Panc1 (cell line): ENCODE data around the gene SEC61A2. TPM values are rescaled to one million over a fixed set of nuclear protein-coding genes. Genes with fewer than 3 reads are reported as not detected.

Experiments used
- ATAC-seq: fragments of 200-7000 bp; cut with Tn5 transposase; 2 replicates; pipeline ENCODE4 v1.9.1; 2020; ENCODE audit warnings: mild to moderate bottlenecking, moderate library complexity
- BruUV-seq: library from RNA; stranded (reverse); fragments of 400-500 nt; replicated peaks from 2 replicates; lab custom pipeline; 2021; lab: Mats Ljungman, UMichigan
- CTCF ChIA-PET: fragments of 300-600 bp; sonication (Branson Sonifier 250); formaldehyde crosslinking; loops from one replicate; lab custom pipeline; 2022; ENCODE audit warnings: antibody characterized with exemption; lab: Charles Lee
- POLR2A ChIA-PET: fragments of 300-600 bp; sonication (Branson Sonifier 250); formaldehyde crosslinking; loops from one replicate; lab custom pipeline; 2022; ENCODE audit warnings: antibody characterized with exemption; lab: Charles Lee
- DNase-seq: peaks from one replicate; pipeline ENCODE4 v3.0.0-alpha.2; 2010; ENCODE audit warnings: low read depth, low spot score
- H3K27ac ChIP-seq: 2 replicates; pipeline ENCODE4 v1.5.1; 2011; ENCODE audit warnings: mild to moderate bottlenecking, low read length, inconsistent platforms
- H3K27me3 ChIP-seq: fragments of 200-500 bp; sonication (Bioruptor generic); 2 replicates; pipeline ENCODE4 v1.6.0; 2014; ENCODE audit warnings: low read length, inconsistent platforms; ENCODE audit not compliant: control insufficient read depth, insufficient read depth
- H3K36me3 ChIP-seq: fragments of 200-500 bp; sonication (Bioruptor generic); 2 replicates; pipeline ENCODE4 v1.5.1; 2014; ENCODE audit warnings: inconsistent platforms, mild to moderate bottlenecking, low read length, moderate library complexity; ENCODE audit not compliant: control insufficient read depth, insufficient read depth
- H3K4me1 ChIP-seq: 2 replicates; pipeline ENCODE4 v1.5.1; 2011; ENCODE audit warnings: inconsistent platforms, mild to moderate bottlenecking, low read length, moderate library complexity; ENCODE audit not compliant: control insufficient read depth, insufficient read depth
- H3K4me3 ChIP-seq, 2 experiments: 2 replicates each; pipeline ENCODE4 v1.5.1; 2011 to 2012; ENCODE audit warnings: low read depth in 2 of 2, low read length in 2 of 2, mild to moderate bottlenecking in 2 of 2, inconsistent platforms in 1 of 2, moderate library complexity in 1 of 2
- H3K9me3 ChIP-seq: fragments of 200-500 bp; sonication (Bioruptor generic); 2 replicates; pipeline ENCODE4 v1.5.1; 2014; ENCODE audit warnings: low read depth, mild to moderate bottlenecking, inconsistent platforms, low read length, moderate library complexity; ENCODE audit not compliant: control insufficient read depth, insufficient read depth
- POLR2AphosphoS5 ChIP-seq: IDR thresholded peaks from 2 replicates; pipeline ENCODE4 v1.6.1; 2012; ENCODE audit warnings: mild to moderate bottlenecking, low read depth, low read length, moderate library complexity
- SIN3A ChIP-seq: IDR thresholded peaks from 2 replicates; pipeline ENCODE4 v1.6.1; 2012; ENCODE audit warnings: low read depth, mild to moderate bottlenecking, low read length, moderate library complexity, borderline replicate concordance; ENCODE audit not compliant: insufficient read depth
- TCF7L2 ChIP-seq: IDR thresholded peaks from 2 replicates; pipeline ENCODE4 v1.6.1; 2011; ENCODE audit warnings: mild to moderate bottlenecking, low read depth, low read length, inconsistent platforms
- in situ Hi-C: cut with HindIII; loops from 2 replicates; pipeline ENCODE4 v1.10.0; 2016; ENCODE audit warnings: low sequenced_read_pairs, low pct_unique_long_range_greater_than_20kb
- intact Hi-C: fragments of 100-400 bp; cut with micrococcal nuclease; formaldehyde crosslinking; loops from one replicate; pipeline ENCODE4 v1.10.0; 2022; ENCODE audit not compliant: unreplicated experiment
- total RNA-seq: library from RNA; stranded (reverse); gene quantifications from one replicate; pipeline ENCODE4 v1.2.1, GENCODE V29; 2021; ENCODE audit not compliant: unreplicated experiment
- TF ChIP-seq, protein P1 (sequence below), 2 experiments: IDR thresholded peaks; 2 replicates each; pipeline ENCODE4 v1.6.1; 2011 to 2012; ENCODE audit warnings: low read depth in 2 of 2, control low read depth in 1 of 2, low read length in 1 of 2, mild to moderate bottlenecking in 1 of 2, moderate library complexity in 1 of 2; ENCODE audit not compliant: insufficient read depth in 1 of 2
- TF ChIP-seq, protein P2 (sequence below): fragments of 450-650 bp; IDR thresholded peaks from 2 replicates; pipeline ENCODE4 v1.5.1; 2017; ENCODE audit warnings: mild to moderate bottlenecking

The SEC61A2 gene
- total RNA-seq, 1 experiment from 2014 or later = 8.8 TPM

DNA sequence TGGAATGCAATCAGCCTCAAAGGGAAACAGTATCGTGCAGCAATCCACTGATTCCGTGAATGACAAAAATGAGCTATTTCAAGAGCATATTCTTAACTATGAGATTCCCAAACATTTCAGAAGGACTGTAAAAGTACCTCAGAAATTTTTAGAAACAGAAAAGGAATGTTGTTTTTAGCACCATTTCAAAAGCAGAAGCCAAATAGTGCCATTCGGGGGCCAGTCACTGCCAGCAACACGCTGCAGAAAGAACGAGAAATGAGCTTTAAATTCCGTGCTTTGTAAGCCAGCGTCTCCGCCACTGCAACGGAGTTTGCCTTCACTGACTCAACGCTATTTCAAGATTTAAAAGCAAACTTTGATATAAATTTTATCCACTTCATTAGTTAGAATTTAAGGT, 59.9 kb downstream of the SEC61A2 start:
- no peaks in the 10 kb centered on the region for H3K4me1 ChIP-seq
- CTCF ChIA-PET = no interaction called here
- no peaks in the 10 kb centered on the region for H3K9me3 ChIP-seq
- intact Hi-C loops (no loop called here), in situ Hi-C loops (no loop called here)
- peaks cover 6% of the 10 kb centered on the region; the same call in 1 of the 2 replicates for H3K36me3 ChIP-seq
- H3K27ac ChIP-seq = no peak overlapping the region
- TF ChIP-seq POLR2AphosphoS5 (no peak), TCF7L2 (no peak), SIN3A (no peak)
- TF ChIP-seq, protein P1, sequence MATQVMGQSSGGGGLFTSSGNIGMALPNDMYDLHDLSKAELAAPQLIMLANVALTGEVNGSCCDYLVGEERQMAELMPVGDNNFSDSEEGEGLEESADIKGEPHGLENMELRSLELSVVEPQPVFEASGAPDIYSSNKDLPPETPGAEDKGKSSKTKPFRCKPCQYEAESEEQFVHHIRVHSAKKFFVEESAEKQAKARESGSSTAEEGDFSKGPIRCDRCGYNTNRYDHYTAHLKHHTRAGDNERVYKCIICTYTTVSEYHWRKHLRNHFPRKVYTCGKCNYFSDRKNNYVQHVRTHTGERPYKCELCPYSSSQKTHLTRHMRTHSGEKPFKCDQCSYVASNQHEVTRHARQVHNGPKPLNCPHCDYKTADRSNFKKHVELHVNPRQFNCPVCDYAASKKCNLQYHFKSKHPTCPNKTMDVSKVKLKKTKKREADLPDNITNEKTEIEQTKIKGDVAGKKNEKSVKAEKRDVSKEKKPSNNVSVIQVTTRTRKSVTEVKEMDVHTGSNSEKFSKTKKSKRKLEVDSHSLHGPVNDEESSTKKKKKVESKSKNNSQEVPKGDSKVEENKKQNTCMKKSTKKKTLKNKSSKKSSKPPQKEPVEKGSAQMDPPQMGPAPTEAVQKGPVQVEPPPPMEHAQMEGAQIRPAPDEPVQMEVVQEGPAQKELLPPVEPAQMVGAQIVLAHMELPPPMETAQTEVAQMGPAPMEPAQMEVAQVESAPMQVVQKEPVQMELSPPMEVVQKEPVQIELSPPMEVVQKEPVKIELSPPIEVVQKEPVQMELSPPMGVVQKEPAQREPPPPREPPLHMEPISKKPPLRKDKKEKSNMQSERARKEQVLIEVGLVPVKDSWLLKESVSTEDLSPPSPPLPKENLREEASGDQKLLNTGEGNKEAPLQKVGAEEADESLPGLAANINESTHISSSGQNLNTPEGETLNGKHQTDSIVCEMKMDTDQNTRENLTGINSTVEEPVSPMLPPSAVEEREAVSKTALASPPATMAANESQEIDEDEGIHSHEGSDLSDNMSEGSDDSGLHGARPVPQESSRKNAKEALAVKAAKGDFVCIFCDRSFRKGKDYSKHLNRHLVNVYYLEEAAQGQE (IDR thresholded peaks at IDR 0.05; ENCODE audit: insufficient read depth in 1 of 2, low read depth in 2 of 2, low read length in 1 of 2) = no peak
- TF ChIP-seq, protein P2, sequence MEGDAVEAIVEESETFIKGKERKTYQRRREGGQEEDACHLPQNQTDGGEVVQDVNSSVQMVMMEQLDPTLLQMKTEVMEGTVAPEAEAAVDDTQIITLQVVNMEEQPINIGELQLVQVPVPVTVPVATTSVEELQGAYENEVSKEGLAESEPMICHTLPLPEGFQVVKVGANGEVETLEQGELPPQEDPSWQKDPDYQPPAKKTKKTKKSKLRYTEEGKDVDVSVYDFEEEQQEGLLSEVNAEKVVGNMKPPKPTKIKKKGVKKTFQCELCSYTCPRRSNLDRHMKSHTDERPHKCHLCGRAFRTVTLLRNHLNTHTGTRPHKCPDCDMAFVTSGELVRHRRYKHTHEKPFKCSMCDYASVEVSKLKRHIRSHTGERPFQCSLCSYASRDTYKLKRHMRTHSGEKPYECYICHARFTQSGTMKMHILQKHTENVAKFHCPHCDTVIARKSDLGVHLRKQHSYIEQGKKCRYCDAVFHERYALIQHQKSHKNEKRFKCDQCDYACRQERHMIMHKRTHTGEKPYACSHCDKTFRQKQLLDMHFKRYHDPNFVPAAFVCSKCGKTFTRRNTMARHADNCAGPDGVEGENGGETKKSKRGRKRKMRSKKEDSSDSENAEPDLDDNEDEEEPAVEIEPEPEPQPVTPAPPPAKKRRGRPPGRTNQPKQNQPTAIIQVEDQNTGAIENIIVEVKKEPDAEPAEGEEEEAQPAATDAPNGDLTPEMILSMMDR = no peak
- DNase-seq = no peak
- no TSS peak for BruUV-seq
- H3K27me3 ChIP-seq = no peaks in the 10 kb centered on the region
- no peak overlapping the region for H3K4me3 ChIP-seq
- no peak for ATAC-seq
- POLR2A ChIA-PET = no interaction called here

DNA sequence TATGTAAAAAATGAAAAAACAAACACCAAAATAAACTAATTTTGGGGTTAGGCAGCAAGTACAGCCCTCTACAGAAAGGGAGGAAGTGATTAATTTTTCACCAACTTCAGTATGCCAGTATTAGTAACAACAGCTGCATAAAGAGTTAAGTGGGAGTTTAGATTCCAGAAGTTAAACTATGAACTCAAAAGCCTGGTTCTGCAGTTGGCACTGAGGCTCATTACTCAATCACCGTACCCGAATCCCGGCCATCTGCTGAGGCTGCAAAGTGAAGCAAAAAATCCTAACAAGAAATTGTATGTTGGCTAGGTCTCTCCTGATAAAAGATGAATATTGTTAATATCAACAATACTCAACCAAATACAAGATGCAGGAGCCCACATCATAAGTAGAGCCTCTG, 62.2 kb downstream of the SEC61A2 start:
- H3K4me1 ChIP-seq = no peaks in the 10 kb centered on the region
- no peak overlapping the region for H3K27ac ChIP-seq
- in situ Hi-C loops = no loop called here
- H3K4me3 ChIP-seq = no peak overlapping the region
- ChIA-PET POLR2A (no interaction called here), CTCF (no interaction called here)
- peaks cover 10% of the 10 kb centered on the region; the same call in 1 of the 2 replicates for H3K36me3 ChIP-seq
- H3K27me3 ChIP-seq = no peaks in the 10 kb centered on the region
- H3K9me3 ChIP-seq = no peaks in the 10 kb centered on the region
- DNase-seq (no peak), ATAC-seq (no peak)
- TF ChIP-seq, protein P2 = no peak
- TF ChIP-seq, protein P1 (IDR thresholded peaks at IDR 0.05; ENCODE audit: insufficient read depth in 1 of 2, low read depth in 2 of 2, low read length in 1 of 2) = no peak
- no peak for TF ChIP-seq TCF7L2
- TF ChIP-seq POLR2AphosphoS5 = no peak
- no peak for TF ChIP-seq SIN3A
- no TSS peak for BruUV-seq
- intact Hi-C loops = no loop called here
